ENCODE data around the gene FRMD3.

The FRMD3 gene

GRCh38 chr9:83218411-83219090 lies 319.6 kb downstream of the FRMD3 start:
- no peak for DNase-seq

- DNase-seq: no peak
Observed at GRCh38 chr9:83209188-83209731, 328.9 kb downstream of the FRMD3 start.

DNA sequence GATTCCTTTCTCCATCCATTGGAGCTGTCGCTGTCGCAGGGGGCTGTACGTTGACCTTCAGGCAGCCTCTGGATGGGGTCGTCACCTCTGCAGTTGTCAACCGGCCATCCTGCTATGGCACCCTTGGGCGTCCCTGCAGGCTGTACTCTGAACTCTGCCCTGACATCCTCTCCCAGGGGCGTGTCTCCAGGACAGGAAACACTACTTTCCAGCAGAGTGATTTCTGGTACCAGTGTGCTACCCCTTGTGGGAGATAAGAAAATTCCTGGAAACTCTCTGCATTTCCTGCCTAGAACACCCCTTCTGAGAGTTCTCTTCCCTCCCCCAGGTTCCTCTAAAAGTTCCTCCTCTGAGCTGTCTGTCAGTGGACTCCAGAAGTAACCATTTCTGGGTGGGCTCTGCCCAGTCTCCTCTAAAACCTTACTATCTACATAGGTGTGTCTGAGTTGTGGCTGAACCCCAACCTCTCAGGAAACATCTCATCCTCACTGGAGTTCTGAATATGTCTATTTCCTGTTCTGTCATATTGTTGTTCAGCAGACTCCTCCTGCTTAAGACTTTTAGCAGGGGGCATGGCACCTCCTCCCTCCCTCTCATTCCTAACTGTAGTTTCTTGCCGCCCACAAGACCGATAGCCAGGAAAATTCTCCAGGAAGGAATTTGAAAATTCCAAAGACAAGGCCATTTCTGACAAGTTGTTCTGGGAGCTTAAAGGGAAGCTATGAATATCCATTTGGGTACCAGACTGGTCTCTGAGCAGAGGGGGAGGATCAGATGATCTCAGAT lies 329.9 kb downstream of the FRMD3 start:
- no peak for DNase-seq

DNA sequence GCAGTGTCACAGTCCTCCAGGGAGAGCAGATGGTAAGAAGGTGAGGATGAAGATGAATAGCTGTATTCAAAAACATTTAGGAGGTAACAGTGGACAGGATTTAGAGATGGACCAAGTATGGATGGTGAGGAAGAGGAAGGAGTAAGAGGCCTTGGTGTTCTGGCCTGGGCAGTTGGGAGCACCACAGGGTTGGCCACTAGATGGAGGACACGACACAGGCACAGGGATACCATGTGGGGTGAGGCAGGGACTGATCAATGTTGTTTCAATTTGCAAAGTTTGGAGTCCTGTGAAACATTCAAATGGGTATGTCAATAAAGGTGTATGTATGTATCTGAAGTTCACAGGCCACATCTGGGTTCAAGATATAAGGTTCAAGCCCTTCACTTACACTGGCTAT lies 334.2 kb downstream of the FRMD3 start:
- no peak for DNase-seq

GRCh38 chr9:83200531-83200930 lies 337.7 kb downstream of the FRMD3 start:
- DNase-seq: no peak

GRCh38 chr9:83199832-83200231 lies 338.4 kb downstream of the FRMD3 start:
- DNase-seq: no peak

DNA sequence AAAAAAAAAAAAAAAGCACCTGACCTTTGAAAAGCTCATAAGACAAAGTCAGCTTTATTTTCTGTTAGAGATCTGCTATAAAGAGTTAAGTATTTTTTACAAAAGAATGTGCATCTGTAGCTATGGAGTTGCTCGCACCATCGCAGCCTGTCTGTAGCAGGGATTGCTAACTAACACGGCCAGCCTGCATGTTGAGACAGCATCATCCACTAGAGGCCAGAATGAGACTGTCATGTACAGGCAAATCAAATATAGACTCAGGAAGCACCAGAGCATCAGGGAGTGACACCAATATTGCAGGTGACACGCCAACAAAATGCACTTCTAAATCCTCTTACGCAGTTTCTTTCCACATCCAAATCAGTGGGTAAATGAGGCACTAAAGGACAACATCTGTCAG lies 339.0 kb downstream of the FRMD3 start:
- DNase-seq: peak in 1 of 2 experiments; percentile 35

- no peak for DNase-seq
Observed at GRCh38 chr9:83198371-83198770, 339.8 kb downstream of the FRMD3 start.

DNA sequence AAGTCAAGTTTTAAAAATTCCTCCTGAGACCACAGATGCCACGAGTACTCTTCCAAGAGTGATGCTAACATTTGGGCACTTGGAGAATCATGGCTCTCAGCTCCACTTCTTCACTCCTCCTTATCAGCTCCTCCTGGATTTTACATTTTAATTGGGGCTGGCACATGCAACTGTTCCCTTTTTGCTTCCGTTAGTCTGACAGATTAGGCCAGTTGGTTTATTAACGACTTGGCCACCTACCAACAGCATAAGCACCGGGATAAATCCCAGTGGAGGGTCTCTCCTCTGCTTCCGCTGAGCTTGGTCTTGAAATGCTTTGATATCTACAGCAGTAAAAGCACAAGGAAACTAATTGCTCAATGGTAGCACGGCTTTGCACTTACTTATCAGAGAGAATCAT lies 340.6 kb downstream of the FRMD3 start:
- no peak for DNase-seq

DNA sequence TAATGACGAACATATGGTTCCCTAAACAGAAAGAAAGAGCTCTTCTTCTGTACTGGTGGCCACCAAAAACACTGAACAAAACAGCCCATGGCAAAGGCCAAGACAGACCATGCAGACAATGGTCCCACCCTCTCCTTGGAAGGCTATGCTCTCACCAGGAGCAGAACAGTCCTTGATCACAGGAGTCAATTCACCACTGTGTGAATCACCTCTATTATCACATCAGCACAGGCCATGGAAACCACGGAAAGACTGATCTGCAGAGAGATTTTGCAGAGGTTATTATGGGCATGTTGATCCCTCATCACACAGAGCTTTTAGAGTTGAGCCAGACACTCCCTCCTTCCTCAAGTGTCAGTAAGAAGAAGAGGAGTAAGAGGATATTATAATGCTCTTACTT lies 341.3 kb downstream of the FRMD3 start:
- no peak for DNase-seq
